LNCAP (cell line): ENCODE results near the gene MARF1.

Experiments used
- CTCF ChIP-seq: fragments of 450-650 bp; IDR thresholded peaks from 2 replicates; pipeline ENCODE4 v1.5.1; 2017; ENCODE audit warnings: mild to moderate bottlenecking

The MARF1 gene

GRCh38 chr16:15572329-15573001, 70.5 kb downstream of the MARF1 start:
- no peak for TF ChIP-seq CTCF

- TF ChIP-seq CTCF = no peak
Observed at GRCh38 chr16:15571557-15571956, 71.4 kb downstream of the MARF1 start.

- TF ChIP-seq CTCF = no peak
Observed at GRCh38 chr16:15567823-15568222, 75.1 kb downstream of the MARF1 start.

GRCh38 chr16:15566095-15566494, 76.9 kb downstream of the MARF1 start:
- no peak for TF ChIP-seq CTCF

- TF ChIP-seq CTCF = no peak
Observed at GRCh38 chr16:15564604-15565339, 78.2 kb downstream of the MARF1 start.

- no peak for TF ChIP-seq CTCF
Observed at GRCh38 chr16:15559176-15559575, 83.8 kb downstream of the MARF1 start.

- no peak for TF ChIP-seq CTCF
Observed at GRCh38 chr16:15557258-15557657, 85.7 kb downstream of the MARF1 start.
